Measurements from ENCODE around the gene EXOSC5. TPM values are rescaled to one million over a fixed set of nuclear protein-coding genes. Genes with fewer than 3 reads are reported as not detected.

EXOSC5 gene
- total RNA-seq, 1 experiment from 2014 or later, result 45.8 TPM

DNA sequence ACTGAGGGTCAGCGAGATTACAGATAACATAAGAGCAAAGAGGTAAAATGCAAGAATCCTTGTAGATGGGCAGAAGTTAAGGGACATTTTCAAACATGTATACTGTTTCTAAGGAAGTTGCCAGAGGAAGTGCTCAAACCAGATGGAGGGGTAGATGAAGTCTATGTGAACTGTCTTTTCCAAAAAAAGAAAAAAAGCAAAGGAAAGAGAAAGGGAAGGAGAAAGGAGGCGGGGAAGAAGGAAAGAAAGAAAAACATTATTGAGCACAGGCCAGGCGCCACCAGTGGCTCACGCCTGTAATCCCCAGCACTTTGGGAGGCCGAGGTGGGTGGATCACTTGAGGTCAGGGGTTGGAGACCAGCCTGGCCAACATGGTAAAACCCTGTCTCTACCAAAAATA is 37.3 kb upstream of the EXOSC5 start:
- no peaks in the 10 kb centered on the region for H3K9me3 Mint-ChIP-seq (ENCODE audit: unreplicated experiment)
- ChIA-PET CTCF (no interaction called here), POLR2A (interaction anchor here (0.9 kb wide), 1 partner anchor 426 kb away, joined by 3 read pairs; the partner anchor contains the start of gene RPS19)
- intact Hi-C loops (cut with micrococcal nuclease), result no loop called here
- TF ChIP-seq CTCF (IDR thresholded peaks at IDR 0.05; ENCODE audit: unreplicated experiment), result no peak
- DNase-seq (ENCODE audit: unreplicated experiment), result no peak
- H3K4me1 Mint-ChIP-seq (ENCODE audit: insufficient read depth, unreplicated experiment), result no peaks in the 10 kb centered on the region
- H3K27ac Mint-ChIP-seq (ENCODE audit: low read depth, unreplicated experiment), result no peak overlapping the region
- no peak overlapping the region for H3K4me3 Mint-ChIP-seq (ENCODE audit: unreplicated experiment)
- no TSS peak for BruUV-seq (replicated peaks)
- peaks cover 36% of the 10 kb centered on the region for H3K36me3 Mint-ChIP-seq (ENCODE audit: insufficient read depth, unreplicated experiment)
- H3K27me3 Mint-ChIP-seq (ENCODE audit: insufficient read depth, unreplicated experiment), result no peaks in the 10 kb centered on the region

DNA sequence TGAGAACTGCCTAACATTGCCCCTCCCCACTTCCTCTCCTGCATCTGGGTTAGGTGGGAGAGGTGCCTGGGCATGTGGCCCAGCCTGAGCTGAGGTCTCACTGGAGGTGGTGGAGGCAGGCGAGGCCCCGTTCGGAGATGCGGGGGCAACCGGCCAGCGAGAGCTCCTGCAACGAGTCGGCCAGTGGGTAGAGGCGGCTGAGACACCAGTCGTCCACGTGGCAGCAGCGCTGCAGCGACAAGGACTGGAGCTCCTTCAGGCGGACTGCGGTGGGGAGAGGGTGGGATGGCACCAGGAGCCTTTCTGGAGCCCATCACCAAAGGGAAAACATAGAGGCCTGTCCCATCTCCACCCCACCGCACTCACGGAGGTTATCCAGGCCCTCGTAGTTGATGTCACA is 36.0 kb upstream of the EXOSC5 start:
- intact Hi-C loops (cut with micrococcal nuclease), result no loop called here
- Mint-ChIP-seq H3K4me3 (ENCODE audit: unreplicated experiment) (no peak overlapping the region), H3K4me1 (ENCODE audit: insufficient read depth, unreplicated experiment) (no peaks in the 10 kb centered on the region), H3K36me3 (ENCODE audit: insufficient read depth, unreplicated experiment) (peaks cover 36% of the 10 kb centered on the region), H3K9me3 (ENCODE audit: unreplicated experiment) (no peaks in the 10 kb centered on the region), H3K27me3 (ENCODE audit: insufficient read depth, unreplicated experiment) (no peaks in the 10 kb centered on the region), H3K27ac (ENCODE audit: low read depth, unreplicated experiment) (no peak overlapping the region)
- no peak for TF ChIP-seq CTCF (IDR thresholded peaks at IDR 0.05; ENCODE audit: unreplicated experiment)
- ChIA-PET POLR2A (no interaction called here), CTCF (no interaction called here)
- DNase-seq (ENCODE audit: unreplicated experiment), result no peak
- no TSS peak for BruUV-seq (replicated peaks)

- peak; percentile 22 for TF ChIP-seq CTCF (IDR thresholded peaks at IDR 0.05; ENCODE audit: unreplicated experiment)
- intact Hi-C loops (cut with micrococcal nuclease), result no loop called here
- Mint-ChIP-seq H3K27ac (ENCODE audit: low read depth, unreplicated experiment) (peak overlapping the region; percentile 66), H3K9me3 (ENCODE audit: unreplicated experiment) (no peaks in the 10 kb centered on the region), H3K4me3 (ENCODE audit: unreplicated experiment) (no peak overlapping the region), H3K27me3 (ENCODE audit: insufficient read depth, unreplicated experiment) (no peaks in the 10 kb centered on the region), H3K36me3 (ENCODE audit: insufficient read depth, unreplicated experiment) (peaks cover 32% of the 10 kb centered on the region), H3K4me1 (ENCODE audit: insufficient read depth, unreplicated experiment) (peaks cover 6% of the 10 kb centered on the region)
- TSS peak; percentile 52 for BruUV-seq (replicated peaks)
- POLR2A ChIA-PET, result interaction anchor here (1.0 to 1.4 kb wide), 2 partner anchors 8 to 12 kb away, joined by 3 to 11 read pairs; partner anchors contain the start of gene DMAC2
- peak; percentile 35 for DNase-seq (ENCODE audit: unreplicated experiment)
- CTCF ChIA-PET, result interaction anchor here (0.6 to 1.5 kb wide), 5 partner anchors 11 to 234 kb away, joined by 3 to 6 read pairs (median 4); no protein-coding TSS in a partner anchor
Observed at GRCh38 chr19:41431426-41432386, 34.5 kb upstream of the EXOSC5 start.

- no TSS peak for BruUV-seq (replicated peaks)
- no peak for TF ChIP-seq CTCF (IDR thresholded peaks at IDR 0.05; ENCODE audit: unreplicated experiment)
- no peaks in the 10 kb centered on the region for H3K27me3 Mint-ChIP-seq (ENCODE audit: insufficient read depth, unreplicated experiment)
- ChIA-PET POLR2A (interaction anchor here (1.0 to 1.4 kb wide), 2 partner anchors 9 to 11 kb away, joined by 3 to 11 read pairs; partner anchors contain the start of gene DMAC2), CTCF (interaction anchor here (0.6 to 1.5 kb wide), 5 partner anchors 10 to 233 kb away, joined by 3 to 6 read pairs (median 4); partner anchors contain the start of gene CCDC97)
- H3K9me3 Mint-ChIP-seq (ENCODE audit: unreplicated experiment), result no peaks in the 10 kb centered on the region
- no peak for DNase-seq (ENCODE audit: unreplicated experiment)
- intact Hi-C loops (cut with micrococcal nuclease), result no loop called here
- H3K36me3 Mint-ChIP-seq (ENCODE audit: insufficient read depth, unreplicated experiment), result peaks cover 27% of the 10 kb centered on the region
- peaks cover 8% of the 10 kb centered on the region for H3K4me1 Mint-ChIP-seq (ENCODE audit: insufficient read depth, unreplicated experiment)
- H3K27ac Mint-ChIP-seq (ENCODE audit: low read depth, unreplicated experiment), result no peak overlapping the region
- no peak overlapping the region for H3K4me3 Mint-ChIP-seq (ENCODE audit: unreplicated experiment)
Observed at GRCh38 chr19:41430922-41431321, 33.8 kb upstream of the EXOSC5 start.
